Fibroblast of the aortic adventitia (primary cell): ENCODE measurements around the gene FAM120A. TPM values are rescaled to one million over a fixed set of nuclear protein-coding genes. Genes with fewer than 3 reads are reported as not detected.

Experiments used
- DNase-seq: peaks from one replicate; pipeline ENCODE4 v3.0.0-alpha.2; 2010; ENCODE audit warnings: low read depth
- H3K4me3 ChIP-seq: 2 replicates; pipeline ENCODE4 v1.5.1; 2011; ENCODE audit warnings: low read depth, mild to moderate bottlenecking, control low read depth, low read length, moderate library complexity
- total RNA-seq: library from RNA; depleted of rRNA; stranded (reverse); fragments of >200 nt; gene quantifications from 2 replicates; pipeline ENCODE4 v1.2.3, GENCODE V29; 2012; ENCODE audit warnings: low replicate concordance
- TF ChIP-seq, protein P1 (sequence below): IDR thresholded peaks from 2 replicates; pipeline ENCODE4 v1.5.1; 2011; ENCODE audit warnings: mild to moderate bottlenecking, low read length, control low read depth, inconsistent platforms; ENCODE audit not compliant: insufficient read depth

FAM120A gene
- total RNA-seq, 1 donor = 116 TPM

DNA sequence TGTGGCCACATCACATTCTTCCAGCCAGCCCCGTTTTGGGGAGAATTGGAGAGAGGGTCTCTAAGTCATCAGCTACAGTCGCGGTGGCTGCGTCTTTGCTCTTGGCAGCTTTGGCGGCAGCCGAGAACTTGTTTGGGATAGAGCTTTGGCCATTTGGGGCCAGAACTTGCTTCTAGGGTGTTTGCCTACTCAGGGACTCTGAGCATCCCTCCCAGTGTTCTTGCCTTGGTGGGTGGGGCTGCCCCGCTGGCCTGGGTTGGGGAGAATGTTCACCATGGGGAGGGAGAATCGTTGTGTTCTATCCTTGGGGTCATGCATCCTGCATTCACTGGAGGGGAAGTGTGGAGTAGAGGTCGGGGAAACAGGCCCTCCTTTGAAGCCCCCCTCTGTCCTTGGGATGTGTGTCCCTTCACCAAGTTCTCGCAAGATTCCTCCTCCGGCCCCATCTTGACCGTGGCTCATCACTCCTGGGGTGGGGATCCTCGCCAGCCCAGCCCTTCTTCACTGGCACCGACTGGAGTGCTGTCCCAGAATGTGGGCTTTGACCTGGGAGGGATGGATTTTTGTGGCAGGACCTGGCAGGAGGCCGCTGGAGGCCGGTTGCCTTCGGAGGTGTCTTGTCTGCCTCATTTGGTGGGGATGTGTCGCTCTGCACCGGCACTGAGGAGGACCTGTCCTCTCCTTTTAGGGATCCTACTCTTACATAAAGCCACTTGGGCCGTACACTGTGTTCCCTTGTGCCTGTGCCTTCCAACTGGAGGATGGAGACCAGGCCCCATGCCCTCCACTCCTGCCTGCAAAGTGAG lies 128.4 kb downstream of the FAM120A start:
- TF ChIP-seq, protein P1, sequence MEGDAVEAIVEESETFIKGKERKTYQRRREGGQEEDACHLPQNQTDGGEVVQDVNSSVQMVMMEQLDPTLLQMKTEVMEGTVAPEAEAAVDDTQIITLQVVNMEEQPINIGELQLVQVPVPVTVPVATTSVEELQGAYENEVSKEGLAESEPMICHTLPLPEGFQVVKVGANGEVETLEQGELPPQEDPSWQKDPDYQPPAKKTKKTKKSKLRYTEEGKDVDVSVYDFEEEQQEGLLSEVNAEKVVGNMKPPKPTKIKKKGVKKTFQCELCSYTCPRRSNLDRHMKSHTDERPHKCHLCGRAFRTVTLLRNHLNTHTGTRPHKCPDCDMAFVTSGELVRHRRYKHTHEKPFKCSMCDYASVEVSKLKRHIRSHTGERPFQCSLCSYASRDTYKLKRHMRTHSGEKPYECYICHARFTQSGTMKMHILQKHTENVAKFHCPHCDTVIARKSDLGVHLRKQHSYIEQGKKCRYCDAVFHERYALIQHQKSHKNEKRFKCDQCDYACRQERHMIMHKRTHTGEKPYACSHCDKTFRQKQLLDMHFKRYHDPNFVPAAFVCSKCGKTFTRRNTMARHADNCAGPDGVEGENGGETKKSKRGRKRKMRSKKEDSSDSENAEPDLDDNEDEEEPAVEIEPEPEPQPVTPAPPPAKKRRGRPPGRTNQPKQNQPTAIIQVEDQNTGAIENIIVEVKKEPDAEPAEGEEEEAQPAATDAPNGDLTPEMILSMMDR = no peak
- no peak overlapping the region for H3K4me3 ChIP-seq
- no peak for DNase-seq

DNA sequence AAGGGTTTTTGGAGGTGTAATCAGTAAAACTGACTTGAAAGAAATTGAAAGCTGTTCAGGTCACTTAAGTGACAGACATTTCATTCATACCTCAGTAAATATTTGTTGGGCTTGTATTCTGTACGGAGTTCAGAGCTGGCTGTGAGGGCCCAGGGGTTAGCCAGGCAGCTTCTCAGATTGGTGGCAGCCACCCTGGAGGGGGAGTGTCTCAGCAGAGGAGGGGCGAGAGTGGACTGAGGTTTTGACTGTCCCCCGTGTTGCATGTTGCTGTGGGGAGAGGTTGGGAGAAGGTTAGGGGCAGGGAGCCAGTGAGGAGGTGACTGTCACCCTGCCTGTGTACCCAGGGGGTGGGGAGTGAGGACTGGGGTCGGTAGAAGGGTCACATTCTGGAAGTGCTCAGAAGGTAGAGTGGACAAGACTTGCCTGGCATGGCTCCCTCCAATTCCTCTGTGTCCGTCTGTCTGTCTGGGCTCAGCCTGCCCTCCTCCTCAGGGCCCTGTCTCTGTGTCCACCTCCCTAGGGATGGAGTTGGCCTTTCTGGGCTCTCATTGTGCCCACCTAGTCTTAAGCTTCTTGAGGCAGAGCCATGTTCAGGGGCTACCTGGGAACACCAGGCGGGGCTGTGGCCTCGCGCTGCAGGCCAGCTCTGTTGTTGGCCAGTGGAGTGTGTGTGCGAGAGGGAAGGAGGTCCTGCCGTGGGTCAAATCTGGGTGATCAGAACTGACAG lies 129.3 kb downstream of the FAM120A start:
- H3K4me3 ChIP-seq = no peak overlapping the region
- TF ChIP-seq, protein P1 = no peak
- DNase-seq = no peak

- TF ChIP-seq, protein P1 = no peak
- H3K4me3 ChIP-seq = no peak overlapping the region
- DNase-seq = no peak
These were observed 130.6 kb downstream of the FAM120A start for GRCh38 chr9:93582115-93582514.

DNA sequence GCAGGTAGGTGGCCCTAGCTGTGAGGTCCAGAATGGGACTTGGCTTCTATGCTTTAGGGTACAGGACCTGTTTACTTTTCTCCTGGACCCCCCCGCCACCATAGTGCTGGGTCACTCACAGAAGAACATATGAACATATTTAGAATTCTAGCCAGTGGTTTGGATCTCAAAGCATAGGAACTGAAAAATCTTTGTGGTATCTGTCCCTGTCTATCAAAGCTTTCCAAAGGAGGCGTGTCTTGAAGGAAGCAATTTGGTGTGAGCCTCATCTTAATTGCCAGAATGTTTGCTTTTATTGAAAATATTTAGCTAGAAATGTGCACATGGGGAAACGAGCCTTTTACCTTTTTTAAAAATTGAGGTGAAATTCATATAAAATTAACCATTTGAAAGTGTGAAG lies 131.1 kb downstream of the FAM120A start:
- H3K4me3 ChIP-seq = no peak overlapping the region
- no peak for DNase-seq
- TF ChIP-seq, protein P1 = no peak

DNA sequence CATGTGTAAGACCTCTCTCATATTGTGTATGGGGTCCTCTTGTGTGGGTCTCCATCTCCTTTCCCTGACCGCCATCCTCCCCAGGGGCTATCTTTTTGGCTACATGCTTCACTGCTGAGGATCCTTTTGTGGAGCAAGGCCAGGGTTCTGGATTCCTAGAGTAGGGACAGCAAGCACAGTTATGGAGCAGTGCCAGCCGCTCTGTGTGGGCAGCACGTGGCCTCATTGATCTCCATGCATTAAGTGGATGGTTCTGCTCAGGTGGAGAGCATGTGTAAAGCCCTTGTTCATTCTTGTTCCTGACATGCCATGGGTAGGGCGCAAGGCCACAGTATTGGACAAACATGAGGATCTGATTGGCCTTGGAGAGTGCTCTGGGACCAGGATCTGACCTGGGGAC lies 133.8 kb downstream of the FAM120A start:
- TF ChIP-seq, protein P1 = no peak
- DNase-seq = no peak
- no peak overlapping the region for H3K4me3 ChIP-seq

GRCh38 chr9:93585695-93586094 lies 134.2 kb downstream of the FAM120A start:
- H3K4me3 ChIP-seq = no peak overlapping the region
- no peak for DNase-seq
- TF ChIP-seq, protein P1 = no peak
